ENCODE data around the gene ANKHD1. TPM values are rescaled to one million over a fixed set of nuclear protein-coding genes. Genes with fewer than 3 reads are reported as not detected.
A peak's percentile ranks its signal among the peaks of the same experiment; 100 is the strongest.
"Not testable (repeated sequence)": the region's sequence is repeated elsewhere in the genome, so short reads cannot be mapped to it uniquely, and the experiment has no call there.

ANKHD1 gene
- total RNA-seq, 2 experiments from 2014 or later: 77.1 to 93.5 TPM

GRCh38 chr5:140569197-140569596 is 167.6 kb downstream of the ANKHD1 start:
- peak overlapping the region; percentile 95 for H3K27ac Mint-ChIP-seq
- intact Hi-C loops (cut with DNase I, micrococcal nuclease): no loop called here
- H3K4me1 Mint-ChIP-seq: peaks cover 44% of the 10 kb centered on the region
- H3K9me3 Mint-ChIP-seq (ENCODE audit: low read depth): no peaks in the 10 kb centered on the region
- no peaks in the 10 kb centered on the region for H3K27me3 Mint-ChIP-seq
- ATAC-seq (no peak), DNase-seq (no peak)
- ChIA-PET CTCF (interaction anchor here (0.5 to 1.2 kb wide), 5 partner anchors 29 to 1123 kb away, joined by 3 read pairs; no protein-coding TSS in a partner anchor), POLR2A (interaction anchor here (0.6 kb wide), 1 partner anchor 447 kb away, joined by 3 read pairs; no protein-coding TSS in a partner anchor)
- peak overlapping the region; percentile 38 for H3K4me3 Mint-ChIP-seq
- peaks cover 42% of the 10 kb centered on the region for H3K36me3 Mint-ChIP-seq (ENCODE audit: low read depth)

GRCh38 chr5:140570058-140570457 is 168.4 kb downstream of the ANKHD1 start:
- peaks cover 37% of the 10 kb centered on the region for H3K36me3 Mint-ChIP-seq (ENCODE audit: low read depth)
- CTCF ChIA-PET: interaction anchor here (0.6 to 1.2 kb wide), 5 partner anchors 11 to 860 kb away, joined by 3 to 5 read pairs (median 3); partner anchors contain the start of gene PCDHGA12
- no peak for ATAC-seq

DNA sequence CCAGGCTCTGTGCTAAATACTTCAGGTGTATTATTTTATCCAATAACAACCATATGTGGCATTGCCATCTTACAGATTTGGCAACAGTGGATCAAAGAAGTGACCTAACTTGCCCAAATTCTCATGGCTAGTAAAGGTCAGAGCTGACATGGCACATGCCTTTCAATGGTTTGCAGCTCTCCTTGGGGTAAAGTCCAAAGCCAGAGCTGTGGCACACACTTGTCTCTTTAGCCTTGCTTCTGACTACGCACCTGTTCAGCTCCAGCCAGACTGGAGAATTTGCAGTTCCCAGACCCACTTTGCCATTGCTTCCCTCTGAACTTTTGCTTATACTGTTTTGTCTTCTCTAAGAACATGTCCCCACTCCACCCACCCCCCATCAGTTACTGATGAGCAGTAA is 168.9 kb downstream of the ANKHD1 start:
- no peaks in the 10 kb centered on the region for H3K27me3 Mint-ChIP-seq
- H3K36me3 Mint-ChIP-seq (ENCODE audit: low read depth): peaks cover 36% of the 10 kb centered on the region
- peaks cover 43% of the 10 kb centered on the region for H3K4me1 Mint-ChIP-seq
- intact Hi-C loops (cut with DNase I, micrococcal nuclease): no loop called here
- no peak for ATAC-seq
- CTCF ChIA-PET: interaction anchor here (0.7 to 1.1 kb wide), 2 partner anchors 10 to 860 kb away, joined by 3 to 5 read pairs; partner anchors contain the start of gene PCDHGA12
- POLR2A ChIA-PET: interaction anchor here (0.6 kb wide), 1 partner anchor 395 kb away, joined by 3 read pairs; the partner anchor contains the start of gene CYSTM1
- no peak overlapping the region for H3K4me3 Mint-ChIP-seq
- H3K9me3 Mint-ChIP-seq (ENCODE audit: low read depth): no peaks in the 10 kb centered on the region
- DNase-seq: no peak
- peak overlapping the region; percentile 95 for H3K27ac Mint-ChIP-seq

More at GRCh38 chr5:140570058-140570457, 168.4 kb downstream of the ANKHD1 start:
- Mint-ChIP-seq H3K27ac (peak overlapping the region; percentile 95), H3K4me3 (no peak overlapping the region), H3K27me3 (no peaks in the 10 kb centered on the region), H3K4me1 (peaks cover 44% of the 10 kb centered on the region), H3K9me3 (ENCODE audit: low read depth) (no peaks in the 10 kb centered on the region)
- intact Hi-C loops (cut with DNase I, micrococcal nuclease): no loop called here
- DNase-seq: no peak
- POLR2A ChIA-PET: interaction anchor here (0.6 kb wide), 1 partner anchor 395 kb away, joined by 3 read pairs; the partner anchor contains the start of gene CYSTM1

- H3K27ac Mint-ChIP-seq: no peak overlapping the region
- peaks cover 32% of the 10 kb centered on the region for H3K36me3 Mint-ChIP-seq (ENCODE audit: low read depth)
- DNase-seq (no peak), ATAC-seq (no peak)
- ChIA-PET POLR2A (no interaction called here), CTCF (interaction anchor here (1.5 kb wide), 1 partner anchor 64 kb away, joined by 4 read pairs; no protein-coding TSS in a partner anchor)
- peaks cover 37% of the 10 kb centered on the region for H3K4me1 Mint-ChIP-seq
- H3K9me3 Mint-ChIP-seq (ENCODE audit: low read depth): no peaks in the 10 kb centered on the region
- no peak overlapping the region for H3K4me3 Mint-ChIP-seq
- intact Hi-C loops (cut with DNase I, micrococcal nuclease): no loop called here
- H3K27me3 Mint-ChIP-seq: no peaks in the 10 kb centered on the region
These were observed 169.5 kb downstream of the ANKHD1 start for GRCh38 chr5:140571105-140571504.

DNA sequence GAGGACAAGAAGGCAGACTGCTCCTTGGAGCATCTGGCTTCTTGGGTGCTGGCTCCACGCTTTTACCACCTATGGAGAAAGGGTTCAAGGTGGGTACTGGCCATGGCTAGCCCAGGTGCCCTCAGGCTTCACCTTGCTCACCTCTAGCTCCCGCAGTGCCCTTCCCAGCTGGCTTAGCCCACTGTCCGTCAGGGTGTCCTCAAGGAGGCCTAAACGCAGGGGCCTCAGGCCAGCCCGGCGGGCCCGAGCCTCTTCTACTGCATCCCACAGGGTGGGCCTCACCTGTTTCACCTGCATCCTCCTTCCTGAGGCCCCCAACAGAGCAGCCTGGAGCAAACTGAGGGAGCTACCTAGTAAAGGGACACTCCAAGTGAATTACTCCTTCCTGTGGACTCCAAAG is 172.1 kb downstream of the ANKHD1 start:
- intact Hi-C loops (cut with DNase I, micrococcal nuclease): no loop called here
- ChIA-PET POLR2A (no interaction called here), CTCF (no interaction called here)
- H3K9me3 Mint-ChIP-seq (ENCODE audit: low read depth): no peaks in the 10 kb centered on the region
- DNase-seq (no peak), ATAC-seq (no peak)
- H3K27ac Mint-ChIP-seq: no peak overlapping the region
- peaks cover 10% of the 10 kb centered on the region for H3K36me3 Mint-ChIP-seq (ENCODE audit: low read depth)
- H3K4me1 Mint-ChIP-seq: peaks cover 16% of the 10 kb centered on the region
- no peaks in the 10 kb centered on the region for H3K27me3 Mint-ChIP-seq
- H3K4me3 Mint-ChIP-seq: no peak overlapping the region

DNA sequence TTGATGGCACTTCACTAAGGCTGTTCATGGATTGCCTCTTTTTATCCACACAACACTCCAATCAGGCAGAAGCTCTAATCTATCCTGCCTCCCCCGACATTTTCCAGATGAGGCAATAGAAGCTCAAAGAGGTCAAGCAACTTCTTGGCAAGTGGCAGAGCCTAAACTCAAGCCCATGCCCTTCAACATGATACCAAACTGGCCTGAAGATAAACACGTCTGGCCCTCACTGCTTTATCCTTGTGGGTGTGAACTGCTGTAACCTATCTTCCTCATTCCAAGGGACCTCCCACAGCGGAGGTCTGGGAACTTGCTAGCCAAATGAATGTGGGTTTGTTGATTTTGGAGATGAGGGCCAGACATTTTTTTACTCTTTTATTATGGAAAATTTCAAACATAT is 172.5 kb downstream of the ANKHD1 start:
- CTCF ChIA-PET: interaction anchor here (0.7 kb wide), 1 partner anchor 16 kb away, joined by 3 read pairs; no protein-coding TSS in a partner anchor
- Mint-ChIP-seq H3K4me3 (no peak overlapping the region), H3K36me3 (ENCODE audit: low read depth) (peaks cover 7% of the 10 kb centered on the region), H3K9me3 (ENCODE audit: low read depth) (no peaks in the 10 kb centered on the region), H3K4me1 (peaks cover 12% of the 10 kb centered on the region), H3K27ac (no peak overlapping the region), H3K27me3 (no peaks in the 10 kb centered on the region)
- intact Hi-C loops (cut with DNase I, micrococcal nuclease): no loop called here
- POLR2A ChIA-PET: interaction anchor here (0.6 kb wide), 1 partner anchor 20 kb away, joined by 4 read pairs; no protein-coding TSS in a partner anchor
- ATAC-seq: no peak
- DNase-seq: no peak

DNA sequence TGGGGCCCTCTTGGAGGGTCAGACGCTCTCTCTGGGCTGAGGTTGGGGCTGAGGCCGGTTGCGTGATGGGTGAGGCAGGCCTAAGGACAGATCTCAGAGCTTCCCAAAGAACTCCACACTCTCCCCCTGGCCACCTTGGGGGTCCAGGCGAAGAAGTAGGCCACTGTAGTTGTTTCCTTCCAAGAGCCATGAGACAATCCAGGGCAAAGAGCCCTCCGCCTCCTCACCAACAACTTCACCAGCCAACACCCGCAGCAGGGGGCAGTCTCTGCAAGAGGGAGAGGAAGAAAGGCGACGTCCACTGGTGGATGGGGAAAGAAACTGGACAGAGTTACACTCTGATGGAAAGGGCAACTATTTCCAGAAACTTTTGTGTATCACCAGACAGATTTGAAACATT is 173.7 kb downstream of the ANKHD1 start:
- CTCF ChIA-PET: interaction anchor here (1.4 kb wide), 1 partner anchor 59 kb away, joined by 4 read pairs; no protein-coding TSS in a partner anchor
- no peak overlapping the region for H3K27ac Mint-ChIP-seq
- DNase-seq: peak; percentile 54

GRCh38 chr5:140576776-140577201 is 175.2 kb downstream of the ANKHD1 start:
- DNase-seq (no peak), ATAC-seq (no peak)
- intact Hi-C loops (cut with DNase I, micrococcal nuclease): no loop called here
- H3K27ac Mint-ChIP-seq: no peak overlapping the region
- H3K27me3 Mint-ChIP-seq: no peaks in the 10 kb centered on the region
- H3K4me3 Mint-ChIP-seq: no peak overlapping the region
- ChIA-PET POLR2A (interaction anchor here (0.7 kb wide), 1 partner anchor 213 kb away, joined by 3 read pairs; no protein-coding TSS in a partner anchor), CTCF (interaction anchor here (0.9 to 1.4 kb wide), 4 partner anchors 11 to 143 kb away, joined by 3 to 4 read pairs (median 3); partner anchors contain the start of gene EIF4EBP3)
- no peaks in the 10 kb centered on the region for H3K9me3 Mint-ChIP-seq (ENCODE audit: low read depth)
- no peaks in the 10 kb centered on the region for H3K36me3 Mint-ChIP-seq (ENCODE audit: low read depth)
- H3K4me1 Mint-ChIP-seq: no peaks in the 10 kb centered on the region

More for the DNA sequence above, 173.7 kb downstream of the ANKHD1 start:
- Mint-ChIP-seq H3K4me1 (peaks cover under 1% of the 10 kb centered on the region), H3K27me3 (no peaks in the 10 kb centered on the region), H3K4me3 (no peak overlapping the region), H3K36me3 (ENCODE audit: low read depth) (peaks cover 2% of the 10 kb centered on the region), H3K9me3 (ENCODE audit: low read depth) (no peaks in the 10 kb centered on the region)
- intact Hi-C loops (cut with DNase I, micrococcal nuclease): loop anchor here in 1 of 2 experiments (1.0 kb wide), 1 partner anchor 145 kb away; no protein-coding TSS in a partner anchor
- no peak for ATAC-seq
- POLR2A ChIA-PET: no interaction called here

DNA sequence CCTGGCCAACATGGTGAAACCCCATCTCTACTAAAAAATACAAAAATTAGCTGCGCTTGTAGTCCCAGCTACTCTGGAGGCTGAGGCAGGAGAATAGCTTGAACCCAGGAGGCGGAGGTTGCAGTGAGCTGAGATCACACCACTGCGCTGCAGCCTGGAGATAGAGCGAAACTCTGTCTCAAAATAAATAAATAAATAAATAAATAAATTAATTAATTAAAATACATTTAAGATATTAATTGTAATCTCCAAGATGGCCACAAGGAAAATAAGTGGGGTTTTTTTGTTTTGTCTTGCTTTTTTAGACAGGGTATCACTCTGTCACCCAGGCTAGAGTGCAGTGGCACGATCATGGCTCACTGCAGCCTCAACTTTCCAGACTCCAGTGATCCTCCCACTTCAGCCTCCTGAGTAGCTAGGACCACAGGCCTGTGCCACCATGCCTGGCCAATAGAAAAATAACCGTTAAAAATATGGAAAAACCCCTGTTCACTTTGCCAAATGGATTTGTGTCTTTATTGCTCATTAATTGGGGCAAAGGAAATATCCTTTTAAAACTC is 177.6 kb downstream of the ANKHD1 start:
- H3K36me3 Mint-ChIP-seq (ENCODE audit: low read depth); intact Hi-C loops (cut with DNase I, micrococcal nuclease); H3K9me3 Mint-ChIP-seq (ENCODE audit: low read depth); H3K27me3 Mint-ChIP-seq; ATAC-seq; DNase-seq; H3K4me3 Mint-ChIP-seq; H3K4me1 Mint-ChIP-seq; H3K27ac Mint-ChIP-seq: not testable (repeated sequence)
- ChIA-PET CTCF (interaction anchor here (1.0 to 1.2 kb wide), 2 partner anchors 14 to 143 kb away, joined by 3 to 4 read pairs; partner anchors contain the start of gene SLC35A4), POLR2A (interaction anchor here (0.7 kb wide), 1 partner anchor 396 kb away, joined by 12 read pairs; no protein-coding TSS in a partner anchor)

DNA sequence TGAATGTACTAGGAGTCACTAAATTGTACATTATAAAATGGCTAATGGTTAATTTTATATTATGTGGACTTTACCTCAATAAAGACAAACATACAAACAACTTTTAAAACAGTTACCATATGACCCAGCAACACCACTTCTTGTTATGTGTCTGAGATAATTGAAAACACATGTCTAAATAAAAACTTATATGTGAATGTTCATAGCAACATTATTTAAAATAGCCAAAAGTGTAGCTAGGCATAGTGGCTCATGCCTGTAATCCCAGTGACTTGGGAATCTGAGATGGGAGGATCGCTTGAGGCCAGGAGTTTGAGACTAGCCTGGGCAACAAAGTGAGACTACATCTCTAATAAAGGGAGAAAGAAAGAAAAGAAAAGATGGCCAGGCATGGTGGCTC is 185.9 kb downstream of the ANKHD1 start:
- Mint-ChIP-seq H3K36me3 (ENCODE audit: low read depth) (no peaks in the 10 kb centered on the region), H3K27ac (no peak overlapping the region)
- POLR2A ChIA-PET: no interaction called here

DNA sequence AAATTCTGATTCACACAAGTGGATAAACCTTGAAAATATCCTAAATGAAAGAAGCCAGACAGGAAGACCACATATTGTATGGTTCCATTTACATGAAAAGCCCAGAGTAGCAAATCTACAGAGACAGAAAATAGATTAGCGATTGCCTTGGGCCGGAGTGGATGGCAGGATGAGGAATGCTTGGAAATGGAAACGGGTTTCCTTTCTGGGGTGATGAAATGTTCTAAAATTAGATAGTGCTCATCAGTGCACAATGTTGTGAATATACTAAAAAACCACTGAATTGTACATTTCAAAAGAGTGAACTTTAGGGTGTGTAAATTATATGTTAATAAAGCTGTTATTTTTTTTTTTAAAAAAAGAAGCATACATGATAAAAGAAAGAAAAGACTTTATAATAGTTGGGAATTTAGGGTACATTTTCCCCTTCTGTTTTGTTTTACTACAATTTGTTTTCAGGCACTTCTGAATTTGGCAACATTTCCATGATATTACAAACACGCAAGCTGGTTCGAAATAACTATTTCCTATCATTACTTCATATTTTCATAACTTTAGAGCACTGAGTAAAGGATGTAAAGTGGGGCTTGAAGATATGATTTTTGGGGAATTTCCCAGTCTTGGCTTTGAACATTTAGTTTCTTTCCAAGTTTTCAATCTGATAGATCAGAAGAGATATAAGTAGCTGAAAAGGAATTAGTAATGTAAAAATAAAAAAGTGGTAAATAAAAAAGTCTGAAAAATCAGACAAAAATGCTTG is 186.9 kb downstream of the ANKHD1 start:
- Mint-ChIP-seq H3K9me3 (ENCODE audit: low read depth) (peaks cover 2% of the 10 kb centered on the region), H3K27ac (no peak overlapping the region), H3K4me1 (peaks cover 2% of the 10 kb centered on the region), H3K36me3 (ENCODE audit: low read depth) (no peaks in the 10 kb centered on the region), H3K27me3 (no peaks in the 10 kb centered on the region), H3K4me3 (no peak overlapping the region)
- ChIA-PET CTCF (no interaction called here), POLR2A (no interaction called here)
- intact Hi-C loops (cut with DNase I, micrococcal nuclease): no loop called here
- DNase-seq: no peak
- ATAC-seq: no peak

More for the DNA sequence above, 185.9 kb downstream of the ANKHD1 start:
- ATAC-seq: no peak
- Mint-ChIP-seq H3K9me3 (ENCODE audit: low read depth) (peaks cover 2% of the 10 kb centered on the region), H3K4me1 (no peaks in the 10 kb centered on the region), H3K27me3 (no peaks in the 10 kb centered on the region), H3K4me3 (no peak overlapping the region)
- intact Hi-C loops (cut with DNase I, micrococcal nuclease): no loop called here
- CTCF ChIA-PET: no interaction called here
- no peak for DNase-seq
